Gastrocnemius medialis (tissue), 4 donors: ENCODE results near the gene ATE1. TPM values are rescaled to one million over a fixed set of nuclear protein-coding genes. Genes with fewer than 3 reads are reported as not detected.
"Not testable (repeated sequence)": the region's sequence is repeated elsewhere in the genome, so short reads cannot be mapped to it uniquely, and the experiment has no call there.

Experiments
- ATAC-seq, 2 donors: fragments of 150-250 bp; one replicate each; pipeline ENCODE4 v1.9.1; 2016
- DNase-seq, 2 donors: peaks; one replicate each; pipeline ENCODE4 v3.0.0-alpha.2; 2019
- H3K27ac ChIP-seq, 4 donors: fragments of 200-600 bp; sonication (generic); 1 replicate in 1 of 4; 2 replicates in 3 of 4; pipeline ENCODE4 v1.5.1; 2016 to 2018; ENCODE audit warnings: mild to moderate bottlenecking in 2 of 4, moderate library complexity in 1 of 4
- H3K27me3 ChIP-seq, 3 donors: fragments of 200-600 bp; sonication (generic) in 2 of 3; 1 replicate in 1 of 3; 2 replicates in 2 of 3; pipeline versions ENCODE4 v1.5.1 to v1.6.0; 2016 to 2019; ENCODE audit warnings: mild to moderate bottlenecking in 1 of 3, moderate library complexity in 1 of 3
- H3K36me3 ChIP-seq, 2 donors: fragments of 200-600 bp; sonication (generic) in 1 of 2; one replicate each; pipeline ENCODE4 v1.5.1; 2017 to 2018
- H3K4me1 ChIP-seq, 2 donors: fragments of 200-600 bp; sonication (generic) in 1 of 2; one replicate each; pipeline ENCODE4 v1.5.1; 2016 to 2017; ENCODE audit warnings: mild to moderate bottlenecking in 2 of 2
- H3K4me3 ChIP-seq, 4 donors: fragments of 200-600 bp; sonication (generic) in 3 of 4; 1 replicate in 1 of 4; 2 replicates in 3 of 4; pipeline ENCODE4 v1.5.1; 2016 to 2019; ENCODE audit warnings: mild to moderate bottlenecking in 2 of 4
- H3K9me3 ChIP-seq, 3 donors: fragments of 200-600 bp; sonication (generic) in 2 of 3; 1 replicate in 1 of 3; 2 replicates in 2 of 3; pipeline ENCODE4 v1.5.1; 2016 to 2019
- CTCF ChIP-seq, 5 experiments: fragments of 450-650 bp in 3 of 5; fragments of 200-600 bp in 2 of 5; sonication (generic) in 2 of 5; IDR thresholded peaks in 4 of 5; conservative IDR thresholded peaks in 1 of 5; 1 replicate in 4 of 5; 2 replicates in 1 of 5; pipeline ENCODE4 v1.5.1; 2016 to 2019; ENCODE audit warnings: antibody characterized with exemption in 5 of 5, mild to moderate bottlenecking in 3 of 5, moderate library complexity in 3 of 5
- POLR2A ChIP-seq, 2 donors: fragments of 450-650 bp; IDR thresholded peaks; one replicate each; pipeline ENCODE4 v1.6.1; 2017; ENCODE audit warnings: antibody characterized with exemption in 2 of 2, mild to moderate bottlenecking in 2 of 2, moderate library complexity in 2 of 2
- in situ Hi-C, 4 donors: fragments of 200-750 bp; cut with MboI; loops; one replicate each; pipeline versions ENCODE4 v1.15.0 to v1.8.0; 2017; ENCODE audit warnings: low sequenced_read_pairs in 4 of 4
- intact Hi-C: fragments of 100-400 bp; cut with DNase I; formaldehyde crosslinking; loops from one replicate; pipeline ENCODE4 v1.15.1; 2023; ENCODE audit warnings: low total_unique reads
- total RNA-seq, 4 donors: library from RNA; depleted of rRNA; stranded (reverse); fragments of >200 nt; gene quantifications; one replicate each; pipeline versions ENCODE4 v1.1.0 to v1.2.3, GENCODE V29; 2016

ATE1 gene
- total RNA-seq, 4 donors from 2014 or later, result 34.3 to 57.6 (median 39.4) TPM

- in situ Hi-C loops, result no loop called here
- H3K36me3 ChIP-seq, result no peaks in the 10 kb centered on the region
- ATAC-seq, result no peak
- intact Hi-C loops, result no loop called here
- peaks cover 0 to 6% (median 6%) of the 10 kb centered on the region in 3 donors for H3K9me3 ChIP-seq
- no peaks in the 10 kb centered on the region for H3K4me1 ChIP-seq
- TF ChIP-seq POLR2A (IDR thresholded peaks at IDR 0.05) (no peak), CTCF (IDR thresholded peaks at IDR 0.05 in 4 of 5, conservative IDR thresholded peaks at IDR 0.05 in 1 of 5) (no peak)
- no peak for DNase-seq
- H3K27me3 ChIP-seq, result no peaks in the 10 kb centered on the region
- H3K4me3 ChIP-seq, result no peak overlapping the region
- no peak overlapping the region for H3K27ac ChIP-seq
Observed at GRCh38 chr10:121764233-121764942, 163.4 kb downstream of the ATE1 start.

GRCh38 chr10:121757241-121757640 lies 170.6 kb downstream of the ATE1 start:
- H3K4me3 ChIP-seq, in situ Hi-C loops, DNase-seq, H3K36me3 ChIP-seq, H3K27me3 ChIP-seq, ATAC-seq, intact Hi-C loops, H3K27ac ChIP-seq, H3K9me3 ChIP-seq: not testable (repeated sequence)
- H3K4me1 ChIP-seq, result peaks cover 7 to 15% of the 10 kb centered on the region in 2 donors

- H3K27ac ChIP-seq, H3K27me3 ChIP-seq, H3K4me3 ChIP-seq, intact Hi-C loops, H3K36me3 ChIP-seq, ATAC-seq, DNase-seq, H3K9me3 ChIP-seq, in situ Hi-C loops: not testable (repeated sequence)
- peaks cover 7 to 15% of the 10 kb centered on the region in 2 donors for H3K4me1 ChIP-seq
Observed at GRCh38 chr10:121755496-121755895, 172.3 kb downstream of the ATE1 start.

GRCh38 chr10:121754666-121755065 lies 173.2 kb downstream of the ATE1 start:
- no peak overlapping the region for H3K27ac ChIP-seq
- TF ChIP-seq CTCF (IDR thresholded peaks at IDR 0.05 in 4 of 5, conservative IDR thresholded peaks at IDR 0.05 in 1 of 5), result no peak
- TF ChIP-seq POLR2A (IDR thresholded peaks at IDR 0.05), result no peak
- no peak for DNase-seq
- peaks cover 0 to under 1% (median 0%) of the 10 kb centered on the region in 3 donors for H3K9me3 ChIP-seq
- no peak for ATAC-seq
- H3K27me3 ChIP-seq, result no peaks in the 10 kb centered on the region
- H3K36me3 ChIP-seq, result no peaks in the 10 kb centered on the region
- in situ Hi-C loops, result no loop called here
- intact Hi-C loops, result no loop called here
- no peak overlapping the region for H3K4me3 ChIP-seq
- H3K4me1 ChIP-seq, result peaks cover 7 to 15% of the 10 kb centered on the region in 2 donors

GRCh38 chr10:121753726-121754476 lies 173.9 kb downstream of the ATE1 start:
- Histone ChIP-seq H3K4me1 (peaks cover 7 to 15% of the 10 kb centered on the region in 2 donors), H3K36me3 (no peaks in the 10 kb centered on the region), H3K4me3 (no peak overlapping the region), H3K9me3 (no peaks in the 10 kb centered on the region), H3K27me3 (no peaks in the 10 kb centered on the region), H3K27ac (no peak overlapping the region)
- TF ChIP-seq CTCF (IDR thresholded peaks at IDR 0.05 in 4 of 5, conservative IDR thresholded peaks at IDR 0.05 in 1 of 5) (peak in 2 of 5 experiments; percentile 6 to 12), POLR2A (IDR thresholded peaks at IDR 0.05) (no peak)
- intact Hi-C loops (no loop called here), in situ Hi-C loops (no loop called here)
- ATAC-seq, result peak; percentile 65 to 72
- DNase-seq, result no peak
